Right lobe of liver (tissue), 6 donors: ENCODE data around the gene RELA. TPM values are rescaled to one million over a fixed set of nuclear protein-coding genes. Genes with fewer than 3 reads are reported as not detected.

Experiments used
- ATAC-seq, 4 donors: fragments of 200-7000 bp; cut with Tn5 transposase; one replicate each; pipeline ENCODE4 v1.9.1; 2020; ENCODE audit warnings: mild to moderate bottlenecking in 4 of 4, moderate library complexity in 4 of 4
- DNase-seq, 3 donors: peaks; one replicate each; pipeline ENCODE4 v3.0.0-alpha.2; 2020
- H3K27ac ChIP-seq, 3 donors: fragments of 200-600 bp; one replicate each; pipeline ENCODE4 v1.8.0; 2022
- H3K27me3 ChIP-seq, 2 donors: fragments of 200-600 bp; one replicate each; pipeline ENCODE4 v1.8.0; 2022
- H3K36me3 ChIP-seq, 4 donors: fragments of 200-600 bp; sonication (generic) in 1 of 4; one replicate each; pipeline versions ENCODE4 v1.5.1 to v1.8.0; 2017 to 2022; ENCODE audit warnings: control low read depth in 1 of 4
- H3K4me1 ChIP-seq, 4 donors: fragments of 200-600 bp; sonication (generic) in 1 of 4; one replicate each; pipeline versions ENCODE4 v1.5.1 to v1.8.0; 2017 to 2022; ENCODE audit warnings: control low read depth in 1 of 4
- H3K4me3 ChIP-seq, 3 donors: fragments of 200-600 bp; one replicate each; pipeline ENCODE4 v1.8.0; 2022
- H3K9me3 ChIP-seq, 4 donors: fragments of 200-600 bp; sonication (generic) in 1 of 4; one replicate each; pipeline versions ENCODE4 v1.5.1 to v1.8.0; 2017 to 2022; ENCODE audit warnings: control low read depth in 1 of 4
- CTCF ChIP-seq, 4 donors: fragments of 200-600 bp in 3 of 4; fragments of 450-650 bp in 1 of 4; IDR thresholded peaks; one replicate each; pipeline versions ENCODE4 v1.5.1 to v1.8.0; 2016 to 2022; ENCODE audit warnings: antibody characterized with exemption in 4 of 4, mild to moderate bottlenecking in 2 of 4
- POLR2A ChIP-seq: fragments of 450-650 bp; IDR thresholded peaks from one replicate; pipeline ENCODE4 v1.6.1; 2017; ENCODE audit warnings: antibody characterized with exemption, mild to moderate bottlenecking
- WGBS: methylation state at CpG from one replicate; pipeline ENCODE4 v1.1.6; 2018; ENCODE audit warnings: low coverage, low lambda C conversion rate; ENCODE audit not compliant: insufficient coverage; ENCODE audit errors: missing lambda C conversion rate; 5-methylcytosine and 5-hydroxymethylcytosine counted together
- intact Hi-C, 2 donors: fragments of 100-400 bp; cut with DNase I; formaldehyde crosslinking; loops; one replicate each; pipeline versions ENCODE4 v1.11.2 to v1.14.1; 2022
- microRNA-seq, 2 donors: library from miRNA; unstranded; fragments of <30 nt; microRNA quantifications; one replicate each; pipeline ENCODE4, GENCODE V29; 2019 to 2020
- small RNA-seq, 2 experiments: library from RNA; depleted of rRNA; stranded (forward); fragments of <200 nt; gene quantifications; one replicate each; pipeline ENCODE3, GENCODE V24; 2016
- total RNA-seq, 6 experiments: library from RNA; depleted of rRNA in 2 of 6; stranded (reverse); fragments of >200 nt in 2 of 6; fragmentation: NEBNext Ultra II Directional in 3 of 6; extraction: Animal tissue kit (Norgen Biotek cat#: 25700) in 3 of 6; gene quantifications; one replicate each; pipeline versions ENCODE4 v1.1.0 to v1.2.4, GENCODE V29; 2016 to 2023
- donor health status: DM: no; HTN: yes; CAD: no.
- donor health status: DM: no; HTN: no; CAD: no.
- donor health status: DM: no; HTN: no; CAD: no.
- donor health status: DM: no; HTN: yes; CAD: no.
- donor health status: DM: no; HTN: yes; CAD: no.

RELA gene
- total RNA-seq, 6 experiments from 2014 or later = 27.8 to 51.1 (median 41.9) TPM

GRCh38 chr11:65606876-65607613 is 55.7 kb downstream of the RELA start:
- ATAC-seq (peak; percentile 62 to 78 (median 64)), DNase-seq (peak in 2 of 3 donors; percentile 70 to 75)
- H3K9me3 ChIP-seq = no peaks in the 10 kb centered on the region
- WGBS = 80% methylated on average over 9 of the region's 67 CpGs
- TF ChIP-seq POLR2A (no peak), CTCF (IDR thresholded peaks at IDR 0.05) (no peak)
- intact Hi-C loops = no loop called here
- no peak overlapping the region for H3K4me3 ChIP-seq
- H3K36me3 ChIP-seq = peaks cover 6 to 56% (median 19%) of the 10 kb centered on the region in 4 donors
- peaks cover 0 to 19% (median 4%) of the 10 kb centered on the region in 4 donors for H3K4me1 ChIP-seq
- peak overlapping the region in 2 of 3 donors; percentile 48 to 49 for H3K27ac ChIP-seq
- H3K27me3 ChIP-seq = no peaks in the 10 kb centered on the region

GRCh38 chr11:65604258-65604657 is 58.5 kb downstream of the RELA start:
- Histone ChIP-seq H3K36me3 (peaks cover 6 to 51% (median 19%) of the 10 kb centered on the region in 4 donors), H3K4me3 (no peak overlapping the region), H3K27ac (no peak overlapping the region), H3K9me3 (no peaks in the 10 kb centered on the region), H3K27me3 (no peaks in the 10 kb centered on the region), H3K4me1 (no peaks in the 10 kb centered on the region)
- TF ChIP-seq CTCF (IDR thresholded peaks at IDR 0.05) = no peak
- TF ChIP-seq POLR2A = no peak
- ATAC-seq (no peak), DNase-seq (no peak)
- intact Hi-C loops = no loop called here
- 100% methylated on average over 1 of the region's 1 CpG for WGBS

Small RNAs within 50 kb of the gene (microRNA-seq; reads per million reads assigned to microRNA genes)
- gene MIR4489 (0 to 0.29 reads per million in 2 donors), gene MIR4690 (0 reads per million in 2 donors)

Small RNAs within 50 kb of the gene (small RNA-seq; reads per million reads assigned to genes)
- gene MIR4489 (0 reads per million in 2 experiments), gene MIR4690 (0 reads per million in 2 experiments), gene RN7SL309P (0 reads per million in 2 experiments)

Other genes starting within 250 kb of the RELA start
- 1,000 to 10,000 TPM in 2 of 6 experiments, 100 to 1,000 TPM in 4; 202 to 1,225 (median 767) TPM for gene NEAT1, start 240.1 kb downstream of the RELA start, total RNA-seq
- 1,000 to 10,000 TPM; 2,716 to 5,163 (median 3,933) TPM for gene MALAT1, start 163.9 kb downstream of the RELA start, total RNA-seq
- 10 to 100 TPM; 51.3 to 82.3 (median 57.0) TPM for gene SCYL1, start 137.8 kb downstream of the RELA start, total RNA-seq
- 10 to 100 TPM; 26.6 to 94.1 (median 46.8) TPM for gene LTBP3, start 104.6 kb downstream of the RELA start, total RNA-seq
- 10 to 100 TPM; 11.6 to 43.2 (median 16.5) TPM for gene ZNRD2, start 92.4 kb downstream of the RELA start, total RNA-seq
- 10 to 100 TPM; 12.8 to 20.6 (median 14.6) TPM for gene FAM89B, start 90.4 kb downstream of the RELA start, total RNA-seq
- 10 to 100 TPM; 10.0 to 29.9 (median 13.7) TPM for gene EHBP1L1, start 86.9 kb downstream of the RELA start, total RNA-seq
- under 1 TPM in 1 of 6 experiments, not detected in 5; 0.31 TPM for gene KCNK7, start 67.1 kb downstream of the RELA start, total RNA-seq
- gene MAP3K11, start 48.7 kb downstream of the RELA start, total RNA-seq = 10 to 100 TPM; 48.3 to 67.1 (median 60.9) TPM
- gene PCNX3, start 47.1 kb downstream of the RELA start, total RNA-seq = 10 to 100 TPM; 11.2 to 32.9 (median 12.4) TPM
- gene SIPA1, start 24.8 kb downstream of the RELA start, total RNA-seq = 10 to 100 TPM; 21.1 to 34.1 (median 25.3) TPM
- gene KAT5, start 49.3 kb upstream of the RELA start, total RNA-seq = 10 to 100 TPM; 17.8 to 30.4 (median 24.0) TPM
- gene RNASEH2C, start 57.9 kb upstream of the RELA start, total RNA-seq = 10 to 100 TPM; 16.8 to 39.1 (median 26.1) TPM
- 10 to 100 TPM in 3 of 6 experiments, 1 to 10 TPM in 3; 5.0 to 13.5 (median 9.7) TPM for gene AP5B1, start 118.1 kb upstream of the RELA start, total RNA-seq
- not detected for gene OVOL1, start 124.1 kb upstream of the RELA start, total RNA-seq
- gene SNX32, start 171.0 kb upstream of the RELA start, total RNA-seq = under 1 TPM in 3 of 6 experiments, not detected in 3; 0.16 to 0.37 (median 0.31) TPM
- 100 to 1,000 TPM; 219 to 503 (median 313) TPM for gene CFL1, start 195.3 kb upstream of the RELA start, total RNA-seq
- gene MUS81, start 197.5 kb upstream of the RELA start, total RNA-seq = 10 to 100 TPM; 14.0 to 25.6 (median 19.7) TPM
- 10 to 100 TPM in 1 of 6 experiments, 1 to 10 TPM in 5; 5.1 to 13.9 (median 7.8) TPM for gene EFEMP2, start 209.9 kb upstream of the RELA start, total RNA-seq
- gene CTSW, start 216.9 kb upstream of the RELA start, total RNA-seq = 1 to 10 TPM in 3 of 6 experiments, under 1 TPM in 3; 0.49 to 1.3 (median 1.0) TPM
- gene FIBP, start 225.6 kb upstream of the RELA start, total RNA-seq = 10 to 100 TPM; 19.4 to 66.1 (median 23.3) TPM
- 10 to 100 TPM in 2 of 6 experiments, 1 to 10 TPM in 4; 4.9 to 19.2 (median 6.6) TPM for gene CCDC85B, start 227.8 kb upstream of the RELA start, total RNA-seq
- gene FOSL1, start 237.5 kb upstream of the RELA start, total RNA-seq = 1 to 10 TPM in 1 of 6 experiments, under 1 TPM in 3, not detected in 2; 0.35 to 1.2 (median 0.89) TPM